GM10266 (cell line): ENCODE measurements around the gene SPATA6L.
A peak's percentile ranks its signal among the peaks of the same experiment; 100 is the strongest.

Source experiments
- DNase-seq: peaks from one replicate; pipeline ENCODE4 v3.0.0; 2012; ENCODE audit errors: extremely low spot score
- CTCF ChIP-seq: IDR thresholded peaks from 2 replicates; pipeline ENCODE4 v1.5.1; 2012; ENCODE audit warnings: mild to moderate bottlenecking, low read depth; ENCODE audit not compliant: control insufficient read depth, insufficient read depth; ENCODE audit errors: missing control alignments

The SPATA6L gene

DNA sequence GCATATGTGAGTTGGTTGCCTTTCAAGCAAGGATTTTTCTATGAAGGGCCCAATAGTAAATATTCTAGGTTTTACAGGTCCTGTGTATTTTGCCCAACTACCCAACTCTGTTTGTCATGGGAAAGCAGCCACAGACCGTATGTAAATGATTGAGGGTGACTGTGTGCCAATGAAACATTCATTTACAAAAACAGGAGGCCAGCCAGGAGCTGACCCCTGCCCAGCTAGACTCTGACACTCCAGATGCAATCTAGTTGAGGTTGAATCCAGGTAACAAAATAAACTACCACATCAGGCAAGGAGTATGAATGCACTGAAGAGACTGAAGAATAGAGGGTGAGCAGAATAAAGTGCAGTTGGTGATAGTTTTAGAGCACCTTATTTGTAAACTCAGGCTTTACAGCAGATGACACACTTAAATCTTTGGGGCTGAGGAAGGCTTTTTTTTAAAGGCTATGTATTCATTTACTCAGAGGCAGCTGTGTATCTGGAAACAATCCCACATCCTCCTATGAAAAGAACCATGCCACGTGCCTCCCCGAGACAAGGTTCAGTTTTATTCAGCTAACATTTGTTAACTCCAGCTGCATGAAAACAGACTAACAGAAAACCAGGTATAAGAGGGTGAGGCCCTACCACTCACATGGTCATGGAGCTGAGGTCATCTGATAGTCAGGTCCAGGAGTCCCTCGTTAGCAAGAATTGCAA is 115.3 kb downstream of the SPATA6L start:
- TF ChIP-seq CTCF, result no peak
- no peak for DNase-seq

GRCh38 chr9:4549751-4550295 is 116.5 kb downstream of the SPATA6L start:
- no peak for DNase-seq
- no peak for TF ChIP-seq CTCF

DNA sequence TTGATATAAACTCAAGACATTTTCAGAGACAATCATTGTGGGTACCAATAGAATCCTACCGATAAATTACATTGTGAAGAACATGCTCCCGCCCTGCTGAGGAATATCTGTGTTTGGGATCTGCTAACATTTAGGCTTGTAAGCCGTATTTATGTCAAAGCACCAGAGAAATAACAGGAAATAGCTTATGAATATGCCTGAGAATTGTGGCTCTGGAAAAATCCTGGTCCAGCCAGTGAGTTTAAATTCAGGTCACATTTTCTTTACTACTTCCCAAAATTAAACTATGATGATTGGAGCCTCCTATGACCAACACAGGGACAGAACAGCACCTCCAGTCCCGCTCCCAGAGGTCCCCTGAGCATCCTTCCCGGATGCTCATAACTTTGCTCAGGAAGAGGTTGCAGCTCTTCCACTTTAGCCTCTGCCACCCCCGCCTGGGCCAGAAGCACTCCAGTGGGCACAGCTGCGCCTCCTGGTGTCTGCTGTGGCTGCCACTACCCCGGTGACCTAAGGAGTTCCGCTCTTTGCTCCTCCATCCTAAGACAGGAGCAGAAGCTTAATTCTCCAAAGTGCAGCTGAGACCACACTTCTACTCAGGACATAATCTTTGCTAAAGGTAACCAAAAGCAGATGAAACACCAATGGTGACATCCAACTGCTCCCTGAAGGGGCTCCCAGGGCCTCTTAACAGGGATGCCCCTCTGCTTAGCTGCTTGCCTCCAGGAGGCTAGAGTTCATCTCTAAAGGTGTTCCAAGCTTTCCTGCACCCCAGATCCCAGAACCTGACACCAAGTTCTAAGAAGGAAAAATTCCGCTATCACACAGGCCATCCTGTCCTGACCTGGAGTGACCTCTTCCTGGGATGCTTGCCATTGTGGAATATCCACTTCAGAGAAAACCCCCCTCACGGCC is 117.2 kb downstream of the SPATA6L start:
- TF ChIP-seq CTCF, result peak; percentile 30
- DNase-seq, result peak; percentile 20
